Choroid plexus epithelial cell (primary cell): ENCODE results near the gene HOXD3.

Experiments
- DNase-seq: peaks from one replicate; pipeline ENCODE4 v3.0.0-alpha.2; 2010; ENCODE audit warnings: low read depth
- H3K4me3 ChIP-seq: 2 replicates; pipeline ENCODE4 v1.5.1; 2011; ENCODE audit warnings: low read depth, mild to moderate bottlenecking, control low read depth, low read length, moderate library complexity
- TF ChIP-seq, protein P1 (sequence below): conservative IDR thresholded peaks from 2 replicates; pipeline ENCODE4 v1.5.1; 2011; ENCODE audit warnings: low read depth, mild to moderate bottlenecking, control low read depth, inconsistent platforms, low read length, moderate library complexity

The HOXD3 gene

DNA sequence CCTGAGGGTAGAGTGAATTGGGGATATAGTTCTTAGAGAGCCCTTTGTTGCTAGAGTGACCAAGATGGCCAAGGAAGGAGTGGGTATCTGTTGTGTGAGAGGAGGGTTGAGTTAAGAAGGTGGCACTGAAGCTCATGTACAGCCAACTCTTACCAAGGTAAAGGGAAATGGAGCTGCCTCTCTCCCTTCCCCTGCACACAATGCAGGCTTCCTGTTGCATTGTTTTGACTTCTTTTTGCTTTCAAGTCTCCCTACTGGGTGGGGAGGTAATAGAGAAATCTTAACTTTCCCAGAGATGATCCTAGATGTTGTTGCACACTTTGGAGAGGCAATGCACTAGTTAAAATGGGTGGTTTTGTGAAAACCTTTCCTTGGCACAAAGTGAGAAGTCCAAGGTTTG lies 55.2 kb downstream of the HOXD3 start:
- no peak for DNase-seq
- H3K4me3 ChIP-seq, result no peak overlapping the region
- TF ChIP-seq, protein P1, sequence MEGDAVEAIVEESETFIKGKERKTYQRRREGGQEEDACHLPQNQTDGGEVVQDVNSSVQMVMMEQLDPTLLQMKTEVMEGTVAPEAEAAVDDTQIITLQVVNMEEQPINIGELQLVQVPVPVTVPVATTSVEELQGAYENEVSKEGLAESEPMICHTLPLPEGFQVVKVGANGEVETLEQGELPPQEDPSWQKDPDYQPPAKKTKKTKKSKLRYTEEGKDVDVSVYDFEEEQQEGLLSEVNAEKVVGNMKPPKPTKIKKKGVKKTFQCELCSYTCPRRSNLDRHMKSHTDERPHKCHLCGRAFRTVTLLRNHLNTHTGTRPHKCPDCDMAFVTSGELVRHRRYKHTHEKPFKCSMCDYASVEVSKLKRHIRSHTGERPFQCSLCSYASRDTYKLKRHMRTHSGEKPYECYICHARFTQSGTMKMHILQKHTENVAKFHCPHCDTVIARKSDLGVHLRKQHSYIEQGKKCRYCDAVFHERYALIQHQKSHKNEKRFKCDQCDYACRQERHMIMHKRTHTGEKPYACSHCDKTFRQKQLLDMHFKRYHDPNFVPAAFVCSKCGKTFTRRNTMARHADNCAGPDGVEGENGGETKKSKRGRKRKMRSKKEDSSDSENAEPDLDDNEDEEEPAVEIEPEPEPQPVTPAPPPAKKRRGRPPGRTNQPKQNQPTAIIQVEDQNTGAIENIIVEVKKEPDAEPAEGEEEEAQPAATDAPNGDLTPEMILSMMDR, result no peak

DNA sequence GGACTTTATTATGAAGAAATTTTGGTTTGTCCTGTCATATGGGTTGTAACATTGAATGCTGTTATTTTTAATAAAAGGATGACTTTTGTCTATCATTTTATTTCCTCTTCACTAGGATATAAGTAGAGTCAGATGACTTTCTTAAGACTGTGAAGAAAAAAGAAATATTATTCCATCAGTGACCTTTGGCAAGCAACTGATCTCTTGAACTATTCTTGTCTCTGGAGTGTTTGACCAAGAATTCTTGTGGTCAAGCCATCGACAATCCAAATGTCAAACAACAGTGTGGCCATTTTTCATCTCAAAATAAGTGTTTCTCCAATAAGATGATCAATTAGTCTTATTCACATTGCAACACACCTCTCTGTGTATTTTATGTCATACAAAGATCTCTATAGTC lies 56.3 kb downstream of the HOXD3 start:
- TF ChIP-seq, protein P1, result no peak
- DNase-seq, result no peak
- H3K4me3 ChIP-seq, result no peak overlapping the region
